HepG2 (cell line): ENCODE data around the gene NXT1. TPM values are rescaled to one million over a fixed set of nuclear protein-coding genes. Genes with fewer than 3 reads are reported as not detected.

Experiments used
- ATAC-seq: fragments of 200-7000 bp; cut with Tn5 transposase; 3 replicates; pipeline ENCODE4 v1.9.1; 2020; ENCODE audit warnings: mild to moderate bottlenecking, moderate library complexity
- BruUV-seq: library from RNA; stranded (reverse); fragments of 400-500 nt; replicated peaks from 2 replicates; lab custom pipeline; 2021; lab: Mats Ljungman, UMichigan
- CTCF ChIA-PET: fragments of 300-600 bp; formaldehyde crosslinking; extraction: SDS; loops from one replicate; lab custom pipeline; 2021; ENCODE audit warnings: low total read pairs, inconsistent platforms, low intra/inter-chr PET ratio; lab: Yijun Ruan, JAX
- POLR2A ChIA-PET: fragments of 350-600 bp; sonication (Branson Sonifier 250); formaldehyde crosslinking; loops from one replicate; lab custom pipeline; 2020; ENCODE audit warnings: antibody characterized with exemption, inconsistent platforms; lab: Yijun Ruan, JAX
- DNase-seq: peaks from one replicate; pipeline ENCODE4 v3.0.0-alpha.2; 2015; ENCODE audit warnings: low spot score
- FAIRE-seq: peaks from 3 replicates; lab custom pipeline; 2011; peaks lifted over from hg19 to GRCh38; lab: Jason Lieb, UNC
- H2AFZ ChIP-seq: one replicate; pipeline ENCODE4 v1.6.1; 2011; ENCODE audit warnings: low read length, inconsistent platforms
- H3K27ac ChIP-seq: fragments of 300-600 bp; 3 replicates; pipeline ENCODE4 v1.8.0; 2011; ENCODE audit warnings: mixed run types, mild to moderate bottlenecking, mixed read lengths, low read length, inconsistent platforms; ENCODE audit not compliant: insufficient read depth; ENCODE audit errors: extremely low read length
- H3K27me3 ChIP-seq, 2 experiments: fragments of 200-600 bp in 1 of 2; 2 replicates in 1 of 2; 3 replicates in 1 of 2; pipeline versions ENCODE4 v1.6.0 to v1.8.0; 2011; ENCODE audit warnings: low read length in 2 of 2, mild to moderate bottlenecking in 2 of 2, moderate library complexity in 2 of 2, inconsistent platforms in 1 of 2; ENCODE audit not compliant: insufficient read depth in 2 of 2, control insufficient read depth in 1 of 2
- H3K36me3 ChIP-seq, 2 experiments: fragments of 200-600 bp in 1 of 2; replicated peaks in 1 of 2; 2 replicates in 1 of 2; 3 replicates in 1 of 2; pipeline versions ENCODE4 v1.5.1 to v1.8.0; 2011; ENCODE audit warnings: low read length in 2 of 2, inconsistent platforms in 1 of 2; ENCODE audit not compliant: insufficient read depth in 2 of 2, control insufficient read depth in 1 of 2
- H3K4me1 ChIP-seq: 2 replicates; pipeline ENCODE4 v1.5.1; 2012; ENCODE audit warnings: low read length, inconsistent platforms; ENCODE audit not compliant: insufficient read depth
- H3K4me2 ChIP-seq: 2 replicates; pipeline ENCODE4 v1.6.0; 2011; ENCODE audit warnings: low read depth, low read length, inconsistent platforms
- H3K4me3 ChIP-seq, 3 experiments: fragments of 200-600 bp in 1 of 3; sonication (generic), shearing (Covaris generic) in 1 of 3; replicated peaks in 1 of 3; 2 replicates each; pipeline ENCODE4 v1.5.1; 2011 to 2016; ENCODE audit warnings: low read length in 3 of 3, inconsistent platforms in 2 of 3, low read depth in 2 of 3, mild to moderate bottlenecking in 2 of 3, control low read depth in 1 of 3, mixed read lengths in 1 of 3; ENCODE audit not compliant: insufficient read depth in 1 of 3
- H3K79me2 ChIP-seq: one replicate; pipeline ENCODE4 v1.6.1; 2011; ENCODE audit warnings: low read length, inconsistent platforms; ENCODE audit not compliant: insufficient read depth
- H3K9ac ChIP-seq: 2 replicates; pipeline ENCODE4 v1.6.0; 2011; ENCODE audit warnings: mild to moderate bottlenecking, low read depth, low read length, inconsistent platforms; ENCODE audit not compliant: insufficient read depth
- H3K9me3 ChIP-seq: 2 replicates; pipeline ENCODE4 v1.5.1; 2012; ENCODE audit warnings: mild to moderate bottlenecking, low read length
- H4K20me1 ChIP-seq: 2 replicates; pipeline ENCODE4 v1.6.0; 2011; ENCODE audit warnings: inconsistent platforms, mild to moderate bottlenecking, low read length, moderate library complexity; ENCODE audit not compliant: insufficient read depth
- HNF4A ChIP-seq: sonication (generic); formaldehyde crosslinking; IDR thresholded peaks from 2 replicates; pipeline ENCODE4 v1.4.0; 2020; ENCODE audit warnings: missing genetic modification reagents
- KAT2B ChIP-seq: fragments of 150-350 bp; IDR thresholded peaks from 2 replicates; pipeline ENCODE4 v1.6.1; 2014; ENCODE audit warnings: low read depth, low read length, borderline replicate concordance
- SETDB1 ChIP-seq: sonication (generic); formaldehyde crosslinking; IDR thresholded peaks from 2 replicates; pipeline ENCODE4 v1.5.1; 2020; ENCODE audit warnings: missing genetic modification reagents, mild to moderate bottlenecking, borderline replicate concordance
- ZBTB38 ChIP-seq: sonication (generic); formaldehyde crosslinking; IDR thresholded peaks from 2 replicates; pipeline ENCODE4 v1.5.1; 2020; ENCODE audit warnings: mild to moderate bottlenecking, missing genetic modification reagents
- ZBTB8A ChIP-seq: sonication (generic); formaldehyde crosslinking; IDR thresholded peaks from 2 replicates; pipeline ENCODE4 v1.4.0; 2020; ENCODE audit warnings: mild to moderate bottlenecking, low read depth, missing genetic modification reagents, borderline replicate concordance
- ZC3H13 ChIP-seq: sonication (generic); formaldehyde crosslinking; IDR thresholded peaks from 2 replicates; pipeline ENCODE4 v1.8.1; 2023; ENCODE audit warnings: mild to moderate bottlenecking, missing genetic modification reagents, moderate library complexity
- ZNF230 ChIP-seq: sonication (generic); formaldehyde crosslinking; IDR thresholded peaks from 2 replicates; pipeline ENCODE4 v1.4.0; 2020; ENCODE audit warnings: mild to moderate bottlenecking, missing genetic modification reagents
- WGBS: methylation state at CpG from one replicate; pipeline ENCODE4 v1.1.6; 2017; ENCODE audit warnings: low lambda C conversion rate; 5-methylcytosine and 5-hydroxymethylcytosine counted together
- in situ Hi-C: cut with HindIII; loops from 2 replicates; pipeline ENCODE4 v1.10.0; 2017; ENCODE audit warnings: low pct_unique_long_range_greater_than_20kb; ENCODE audit not compliant: extremely low pct_ligation_motif_present
- intact Hi-C: fragments of 100-400 bp; cut with micrococcal nuclease; formaldehyde crosslinking; loops from one replicate; pipeline ENCODE4 v1.10.0; 2022; ENCODE audit not compliant: unreplicated experiment
- polyA plus RNA-seq, 8 experiments: library from polyadenylated mRNA; depleted of rRNA in 3 of 8; stranded (reverse) in 7 of 8; unstranded in 1 of 8; fragments of >200 nt; fragmentation: Illumina TruSeq in 4 of 8; extraction: Trizol in 4 of 8; gene quantifications; 2 replicates each; pipeline versions ENCODE4 v1.2.1 to v1.2.3, GENCODE V29; 2011 to 2016; ENCODE audit warnings: low read depth in 4 of 8, missing spikeins in 1 of 8, mixed read lengths in 1 of 8; ENCODE audit not compliant: insufficient read depth in 1 of 8
- total RNA-seq, 5 experiments: library from RNA; depleted of rRNA; stranded (reverse); fragments of >200 nt; fragmentation: Illumina TruSeq; extraction: Trizol; gene quantifications; 2 replicates each; pipeline ENCODE4 v1.2.3, GENCODE V29; 2016; ENCODE audit warnings: low read depth in 1 of 5

The NXT1 gene
- total and polyA plus RNA-seq, 2 of the 13 experiments (the other 11 are each of a cell fraction or from before 2014, with no cell fraction given), result 35.6 to 65.9 TPM

- in situ Hi-C loops (no loop called here), intact Hi-C loops (no loop called here)
- ChIA-PET CTCF (no interaction called here), POLR2A (no interaction called here)
- Histone ChIP-seq H3K27me3 (no peaks in the 10 kb centered on the region), H3K27ac (no peak overlapping the region), H3K9me3 (no peaks in the 10 kb centered on the region), H3K4me3 (no peak overlapping the region), H3K9ac (no peak overlapping the region), H3K36me3 (peaks cover 29 to 69% of the 10 kb centered on the region in 2 experiments), H3K4me1 (no peaks in the 10 kb centered on the region), H4K20me1 (no peaks in the 10 kb centered on the region), H3K79me2 (peaks cover 6% of the 10 kb centered on the region), H3K4me2 (no peak overlapping the region), H2AFZ (no peak overlapping the region)
- DNase-seq (no peak), ATAC-seq (no peak), FAIRE-seq (no peak)
- WGBS, result 98% methylated on average over 2 of the region's 2 CpGs
- no peak for TF ChIP-seq SETDB1
- no TSS peak for BruUV-seq
These were observed 47.4 kb downstream of the NXT1 start for GRCh38 chr20:23397961-23398360.

DNA sequence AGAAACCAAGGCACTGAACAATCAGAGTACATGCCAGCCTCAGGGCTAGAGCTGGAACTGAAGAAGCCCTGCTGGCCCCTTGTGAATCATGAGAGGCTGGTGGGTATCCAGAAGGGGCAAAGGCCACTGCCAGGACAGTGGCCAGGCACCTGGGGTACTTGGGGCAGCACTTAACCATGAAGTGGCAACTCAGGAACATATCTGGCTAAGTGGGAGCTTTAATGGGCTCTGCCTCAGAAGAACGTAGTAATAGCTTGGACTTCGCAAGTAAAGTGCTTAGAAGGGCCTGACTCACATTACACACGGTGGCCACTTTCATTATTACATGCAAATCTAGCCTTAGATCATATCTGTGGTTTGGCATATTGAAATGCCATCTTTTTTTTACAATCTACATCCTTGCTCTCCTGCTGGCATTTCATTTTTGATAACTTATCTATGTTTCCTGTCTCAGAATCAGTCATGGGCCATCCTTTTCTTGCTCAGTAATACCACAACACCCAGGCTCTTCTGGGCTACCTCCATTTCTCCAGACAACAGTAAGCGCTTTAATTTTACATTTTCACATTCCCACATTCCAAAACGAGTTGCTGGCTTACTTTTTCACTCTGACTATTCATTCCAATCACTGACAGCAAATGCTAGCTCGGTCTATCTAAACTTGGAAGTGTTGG lies 49.1 kb downstream of the NXT1 start:
- POLR2A ChIA-PET, result interaction anchor here (1.0 kb wide), 1 partner anchor 22 kb away, joined by 5 read pairs; the partner anchor contains the start of gene NAPB
- H3K27ac ChIP-seq, result no peak overlapping the region
- ATAC-seq, result peak; percentile 70

More for the DNA sequence above, 49.1 kb downstream of the NXT1 start:
- DNase-seq (no peak), FAIRE-seq (no peak)
- Histone ChIP-seq H3K9me3 (no peaks in the 10 kb centered on the region), H3K36me3 (peaks cover 17 to 54% of the 10 kb centered on the region in 2 experiments), H2AFZ (no peak overlapping the region), H3K27me3 (no peaks in the 10 kb centered on the region), H3K79me2 (peaks cover 20% of the 10 kb centered on the region), H3K4me2 (no peak overlapping the region), H3K4me3 (no peak overlapping the region), H4K20me1 (peaks cover 13% of the 10 kb centered on the region), H3K4me1 (peaks cover 12% of the 10 kb centered on the region), H3K9ac (no peak overlapping the region)
- in situ Hi-C loops (no loop called here), intact Hi-C loops (no loop called here)
- no TSS peak for BruUV-seq
- CTCF ChIA-PET, result no interaction called here
- 91% methylated on average over 6 of the region's 6 CpGs for WGBS
- TF ChIP-seq ZC3H13 (CRISPR knock-in tag), result no peak
- no peak for TF ChIP-seq KAT2B
- TF ChIP-seq ZNF230 (CRISPR knock-in tag), result no peak
- no peak for TF ChIP-seq ZBTB8A (CRISPR knock-in tag)
- TF ChIP-seq ZBTB38 (CRISPR knock-in tag), result no peak
- TF ChIP-seq HNF4A, result no peak
